Gastrocnemius medialis (tissue), 4 donors: Measurements from ENCODE around the gene PRSS57. TPM values are rescaled to one million over a fixed set of nuclear protein-coding genes. Genes with fewer than 3 reads are reported as not detected.
A peak's percentile ranks its signal among the peaks of the same experiment; 100 is the strongest.
"Not testable (repeated sequence)": the region's sequence is repeated elsewhere in the genome, so short reads cannot be mapped to it uniquely, and the experiment has no call there.

Experiments
- ATAC-seq, 2 donors: fragments of 150-250 bp; one replicate each; pipeline ENCODE4 v1.9.1; 2016
- DNase-seq, 2 donors: peaks; one replicate each; pipeline ENCODE4 v3.0.0-alpha.2; 2019
- H3K27ac ChIP-seq, 4 donors: fragments of 200-600 bp; sonication (generic); 1 replicate in 1 of 4; 2 replicates in 3 of 4; pipeline ENCODE4 v1.5.1; 2016 to 2018; ENCODE audit warnings: mild to moderate bottlenecking in 2 of 4, moderate library complexity in 1 of 4
- H3K27me3 ChIP-seq, 3 donors: fragments of 200-600 bp; sonication (generic) in 2 of 3; 1 replicate in 1 of 3; 2 replicates in 2 of 3; pipeline versions ENCODE4 v1.5.1 to v1.6.0; 2016 to 2019; ENCODE audit warnings: mild to moderate bottlenecking in 1 of 3, moderate library complexity in 1 of 3
- H3K36me3 ChIP-seq, 2 donors: fragments of 200-600 bp; sonication (generic) in 1 of 2; one replicate each; pipeline ENCODE4 v1.5.1; 2017 to 2018
- H3K4me1 ChIP-seq, 2 donors: fragments of 200-600 bp; sonication (generic) in 1 of 2; one replicate each; pipeline ENCODE4 v1.5.1; 2016 to 2017; ENCODE audit warnings: mild to moderate bottlenecking in 2 of 2
- H3K4me3 ChIP-seq, 4 donors: fragments of 200-600 bp; sonication (generic) in 3 of 4; 1 replicate in 1 of 4; 2 replicates in 3 of 4; pipeline ENCODE4 v1.5.1; 2016 to 2019; ENCODE audit warnings: mild to moderate bottlenecking in 2 of 4
- H3K9me3 ChIP-seq, 3 donors: fragments of 200-600 bp; sonication (generic) in 2 of 3; 1 replicate in 1 of 3; 2 replicates in 2 of 3; pipeline ENCODE4 v1.5.1; 2016 to 2019
- CTCF ChIP-seq, 5 experiments: fragments of 450-650 bp in 3 of 5; fragments of 200-600 bp in 2 of 5; sonication (generic) in 2 of 5; IDR thresholded peaks in 4 of 5; conservative IDR thresholded peaks in 1 of 5; 1 replicate in 4 of 5; 2 replicates in 1 of 5; pipeline ENCODE4 v1.5.1; 2016 to 2019; ENCODE audit warnings: antibody characterized with exemption in 5 of 5, mild to moderate bottlenecking in 3 of 5, moderate library complexity in 3 of 5
- POLR2A ChIP-seq, 2 donors: fragments of 450-650 bp; IDR thresholded peaks; one replicate each; pipeline ENCODE4 v1.6.1; 2017; ENCODE audit warnings: antibody characterized with exemption in 2 of 2, mild to moderate bottlenecking in 2 of 2, moderate library complexity in 2 of 2
- in situ Hi-C, 4 donors: fragments of 200-750 bp; cut with MboI; loops; one replicate each; pipeline versions ENCODE4 v1.15.0 to v1.8.0; 2017; ENCODE audit warnings: low sequenced_read_pairs in 4 of 4
- intact Hi-C: fragments of 100-400 bp; cut with DNase I; formaldehyde crosslinking; loops from one replicate; pipeline ENCODE4 v1.15.1; 2023; ENCODE audit warnings: low total_unique reads
- total RNA-seq, 4 donors: library from RNA; depleted of rRNA; stranded (reverse); fragments of >200 nt; gene quantifications; one replicate each; pipeline versions ENCODE4 v1.1.0 to v1.2.3, GENCODE V29; 2016

Gene PRSS57
- total RNA-seq, 4 donors from 2014 or later: not detected

GRCh38 chr19:734716-735115, 39.5 kb upstream of the PRSS57 start:
- Histone ChIP-seq H3K4me3 (no peak overlapping the region), H3K36me3 (no peaks in the 10 kb centered on the region), H3K27me3 (no peaks in the 10 kb centered on the region), H3K4me1 (no peaks in the 10 kb centered on the region), H3K9me3 (no peaks in the 10 kb centered on the region), H3K27ac (no peak overlapping the region)
- no peak for TF ChIP-seq POLR2A (IDR thresholded peaks at IDR 0.05)
- TF ChIP-seq CTCF (IDR thresholded peaks at IDR 0.05 in 4 of 5, conservative IDR thresholded peaks at IDR 0.05 in 1 of 5): no peak
- DNase-seq: no peak
- in situ Hi-C loops (loop anchor here in 3 of 4 donors (5.0 to 10.0 kb wide), 2 partner anchors 67 to 70 kb away; partner anchors contain the start of gene RNF126 (in 1 of the 3)), intact Hi-C loops (loop anchor here (1.0 kb wide), 1 partner anchor 69 kb away; no protein-coding TSS in a partner anchor)
- ATAC-seq: no peak

- no peak for DNase-seq
- H3K36me3 ChIP-seq: no peaks in the 10 kb centered on the region
- TF ChIP-seq CTCF (IDR thresholded peaks at IDR 0.05 in 4 of 5, conservative IDR thresholded peaks at IDR 0.05 in 1 of 5): no peak
- no peak for TF ChIP-seq POLR2A (IDR thresholded peaks at IDR 0.05)
- H3K4me1 ChIP-seq: no peaks in the 10 kb centered on the region
- no peak overlapping the region for H3K4me3 ChIP-seq
- in situ Hi-C loops: loop anchor here in 3 of 4 donors (5.0 to 10.0 kb wide), 2 partner anchors 65 to 68 kb away; partner anchors contain the start of gene RNF126 (in 1 of the 3)
- no peak for ATAC-seq
- no peak overlapping the region for H3K27ac ChIP-seq
- H3K27me3 ChIP-seq: no peaks in the 10 kb centered on the region
- intact Hi-C loops: no loop called here
- H3K9me3 ChIP-seq: no peaks in the 10 kb centered on the region
These were observed 37.2 kb upstream of the PRSS57 start for GRCh38 chr19:732148-733069.

- H3K27ac ChIP-seq: no peak overlapping the region
- H3K36me3 ChIP-seq: no peaks in the 10 kb centered on the region
- no peaks in the 10 kb centered on the region for H3K9me3 ChIP-seq
- H3K4me3 ChIP-seq: no peak overlapping the region
- intact Hi-C loops: no loop called here
- TF ChIP-seq POLR2A (IDR thresholded peaks at IDR 0.05) (no peak), CTCF (IDR thresholded peaks at IDR 0.05 in 4 of 5, conservative IDR thresholded peaks at IDR 0.05 in 1 of 5) (no peak)
- no peak for ATAC-seq
- no peak for DNase-seq
- in situ Hi-C loops: loop anchor here in 3 of 4 donors (5.0 to 10.0 kb wide), 2 partner anchors 64 to 66 kb away; partner anchors contain the start of gene RNF126 (in 1 of the 3)
- no peaks in the 10 kb centered on the region for H3K27me3 ChIP-seq
- H3K4me1 ChIP-seq: no peaks in the 10 kb centered on the region
These were observed 35.7 kb upstream of the PRSS57 start for GRCh38 chr19:731000-731399.

GRCh38 chr19:729965-730668, 34.9 kb upstream of the PRSS57 start:
- Histone ChIP-seq H3K27me3 (no peaks in the 10 kb centered on the region), H3K4me3 (no peak overlapping the region), H3K27ac (peak overlapping the region in 1 of 4 donors; percentile 7), H3K9me3 (no peaks in the 10 kb centered on the region), H3K4me1 (no peaks in the 10 kb centered on the region), H3K36me3 (no peaks in the 10 kb centered on the region)
- ATAC-seq (no peak), DNase-seq (no peak)
- intact Hi-C loops: no loop called here
- TF ChIP-seq CTCF (IDR thresholded peaks at IDR 0.05 in 4 of 5, conservative IDR thresholded peaks at IDR 0.05 in 1 of 5) (no peak), POLR2A (IDR thresholded peaks at IDR 0.05) (no peak)
- in situ Hi-C loops: loop anchor here in 3 of 4 donors (5.0 to 10.0 kb wide), 2 partner anchors 63 to 65 kb away; partner anchors contain the start of gene RNF126 (in 1 of the 3)

GRCh38 chr19:729564-729963, 34.3 kb upstream of the PRSS57 start:
- in situ Hi-C loops, H3K36me3 ChIP-seq: not testable (repeated sequence)

More at GRCh38 chr19:729564-729963, 34.3 kb upstream of the PRSS57 start:
- H3K4me1 ChIP-seq, H3K9me3 ChIP-seq, H3K27me3 ChIP-seq, H3K4me3 ChIP-seq, H3K27ac ChIP-seq, DNase-seq, ATAC-seq, intact Hi-C loops: not testable (repeated sequence)
